22Rv1 (cell line): ENCODE data around the gene LMTK3.

Source experiments
- H3K27ac ChIP-seq: fragments of 450-650 bp; 2 replicates; pipeline ENCODE4 v1.5.1; 2017
- ZFX ChIP-seq: fragments of 450-650 bp; IDR thresholded peaks from 2 replicates; pipeline ENCODE4 v1.6.1; 2017; ENCODE audit warnings: antibody characterized with exemption, borderline replicate concordance
- TF ChIP-seq, protein P1 (sequence below): fragments of 450-650 bp; IDR thresholded peaks from 2 replicates; pipeline ENCODE4 v1.5.1; 2017; ENCODE audit warnings: mild to moderate bottlenecking

Gene LMTK3

DNA sequence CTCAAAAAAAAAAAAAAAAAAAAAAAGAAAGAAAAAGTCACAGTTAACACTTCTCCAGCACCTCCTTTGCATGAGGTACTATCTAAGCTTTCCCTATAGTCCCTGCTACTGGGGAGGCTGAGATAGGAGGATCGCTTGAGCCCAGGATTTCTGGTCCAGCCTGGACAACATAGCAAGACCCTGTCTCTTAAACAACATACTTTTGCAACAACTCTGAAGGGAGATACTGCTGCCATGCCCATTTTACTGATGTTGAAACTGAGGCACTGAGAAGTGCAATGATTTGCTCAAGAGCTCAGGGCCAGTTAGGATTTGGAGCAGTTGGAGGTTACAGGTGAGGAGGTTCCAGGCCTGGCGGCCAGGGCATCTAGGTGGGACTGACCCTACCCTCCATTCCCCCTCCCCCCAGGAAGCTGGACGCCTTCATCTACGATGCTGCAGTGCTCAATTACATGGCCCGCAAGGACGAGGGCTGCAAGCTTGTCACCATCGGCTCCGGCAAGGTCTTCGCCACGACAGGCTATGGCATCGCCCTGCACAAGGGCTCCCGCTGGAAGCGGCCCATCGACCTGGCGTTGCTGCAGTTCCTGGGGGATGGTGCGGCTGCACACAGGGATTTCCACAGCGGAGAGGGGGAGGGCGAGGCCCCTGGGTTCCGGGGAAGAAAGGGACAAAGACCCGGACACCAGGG is 70.1 kb downstream of the LMTK3 start:
- no peak for TF ChIP-seq ZFX
- TF ChIP-seq, protein P1, sequence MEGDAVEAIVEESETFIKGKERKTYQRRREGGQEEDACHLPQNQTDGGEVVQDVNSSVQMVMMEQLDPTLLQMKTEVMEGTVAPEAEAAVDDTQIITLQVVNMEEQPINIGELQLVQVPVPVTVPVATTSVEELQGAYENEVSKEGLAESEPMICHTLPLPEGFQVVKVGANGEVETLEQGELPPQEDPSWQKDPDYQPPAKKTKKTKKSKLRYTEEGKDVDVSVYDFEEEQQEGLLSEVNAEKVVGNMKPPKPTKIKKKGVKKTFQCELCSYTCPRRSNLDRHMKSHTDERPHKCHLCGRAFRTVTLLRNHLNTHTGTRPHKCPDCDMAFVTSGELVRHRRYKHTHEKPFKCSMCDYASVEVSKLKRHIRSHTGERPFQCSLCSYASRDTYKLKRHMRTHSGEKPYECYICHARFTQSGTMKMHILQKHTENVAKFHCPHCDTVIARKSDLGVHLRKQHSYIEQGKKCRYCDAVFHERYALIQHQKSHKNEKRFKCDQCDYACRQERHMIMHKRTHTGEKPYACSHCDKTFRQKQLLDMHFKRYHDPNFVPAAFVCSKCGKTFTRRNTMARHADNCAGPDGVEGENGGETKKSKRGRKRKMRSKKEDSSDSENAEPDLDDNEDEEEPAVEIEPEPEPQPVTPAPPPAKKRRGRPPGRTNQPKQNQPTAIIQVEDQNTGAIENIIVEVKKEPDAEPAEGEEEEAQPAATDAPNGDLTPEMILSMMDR: no peak

GRCh38 chr19:48436586-48436985 is 75.0 kb downstream of the LMTK3 start:
- no peak for TF ChIP-seq ZFX
- TF ChIP-seq, protein P1: no peak
- H3K27ac ChIP-seq: no peak overlapping the region

More for the DNA sequence above, 70.1 kb downstream of the LMTK3 start:
- H3K27ac ChIP-seq: no peak overlapping the region
